Uterus (tissue), 4 donors: ENCODE data around the gene SCFD2. TPM values are rescaled to one million over a fixed set of nuclear protein-coding genes. Genes with fewer than 3 reads are reported as not detected.

Experiments
- DNase-seq, 2 donors: peaks; one replicate each; pipeline ENCODE4 v3.0.0-alpha.2; 2019 to 2020
- H3K27ac ChIP-seq, 2 donors: fragments of 200-600 bp; sonication (generic); 1 replicate in 1 of 2; 2 replicates in 1 of 2; pipeline ENCODE4 v1.5.1; 2016 to 2018
- H3K27me3 ChIP-seq, 2 donors: fragments of 200-600 bp; sonication (generic); one replicate each; pipeline ENCODE4 v1.5.1; 2018 to 2019; ENCODE audit warnings: control low read depth in 1 of 2
- H3K36me3 ChIP-seq, 2 donors: fragments of 200-600 bp; sonication (generic); one replicate each; pipeline ENCODE4 v1.5.1; 2019; ENCODE audit warnings: control low read depth in 1 of 2
- H3K4me1 ChIP-seq, 2 donors: fragments of 200-600 bp; sonication (generic); one replicate each; pipeline ENCODE4 v1.5.1; 2018 to 2019; ENCODE audit warnings: control low read depth in 1 of 2
- H3K4me3 ChIP-seq, 2 donors: fragments of 200-600 bp; sonication (generic); 1 replicate in 1 of 2; 2 replicates in 1 of 2; pipeline ENCODE4 v1.5.1; 2018 to 2019; ENCODE audit warnings: mild to moderate bottlenecking in 1 of 2
- H3K9me3 ChIP-seq, 2 donors: fragments of 200-600 bp; sonication (generic); one replicate each; pipeline ENCODE4 v1.5.1; 2019; ENCODE audit warnings: control low read depth in 1 of 2
- POLR2A ChIP-seq, 2 donors: fragments of 450-650 bp; IDR thresholded peaks; one replicate each; pipeline ENCODE4 v1.6.1; 2016; ENCODE audit warnings: antibody characterized with exemption in 2 of 2, mild to moderate bottlenecking in 1 of 2, moderate library complexity in 1 of 2
- intact Hi-C: fragments of 100-400 bp; cut with DNase I; formaldehyde crosslinking; loops from one replicate; pipeline ENCODE4 v1.15.1; 2023; ENCODE audit warnings: low total_unique reads
- total RNA-seq, 4 donors: library from RNA; depleted of rRNA in 3 of 4; stranded (reverse); fragments of >200 nt in 3 of 4; gene quantifications; one replicate each; pipeline versions ENCODE4 v1.1.0 to v1.2.4, GENCODE V29; 2014 to 2023
- TF ChIP-seq, protein P1 (sequence below), 4 experiments: fragments of 200-600 bp in 2 of 4; fragments of 450-650 bp in 2 of 4; sonication (generic) in 2 of 4; IDR thresholded peaks; one replicate each; pipeline ENCODE4 v1.5.1; 2016 to 2019; ENCODE audit warnings: antibody characterized with exemption in 4 of 4, mild to moderate bottlenecking in 2 of 4, moderate library complexity in 1 of 4
- donor health status: DM: yes; HTN: yes; CAD: no.

Gene SCFD2
- total RNA-seq, 4 donors from 2014 or later, result 19.6 to 36.2 (median 24.5) TPM

DNA sequence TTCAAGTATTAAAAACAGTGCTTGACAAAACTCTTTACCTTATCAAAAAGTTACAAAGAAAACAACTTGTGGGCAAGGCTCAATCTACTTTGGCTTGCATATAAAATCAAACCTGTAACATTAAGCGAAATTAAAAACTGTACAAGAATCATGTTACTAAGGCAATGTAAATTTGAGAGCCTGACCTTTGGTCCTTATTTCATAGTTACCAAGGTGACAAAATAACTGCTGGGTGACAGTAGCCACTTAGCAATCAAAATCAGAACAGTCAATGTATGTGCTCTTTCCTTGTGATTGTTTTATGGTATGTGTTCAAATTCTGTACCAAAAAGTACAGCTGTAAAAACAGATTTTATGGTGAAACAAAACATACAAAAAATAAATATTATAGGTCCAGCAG, 299.7 kb downstream of the SCFD2 start:
- Histone ChIP-seq H3K4me1 (no peaks in the 10 kb centered on the region), H3K4me3 (no peak overlapping the region), H3K36me3 (no peaks in the 10 kb centered on the region), H3K27ac (no peak overlapping the region), H3K9me3 (no peaks in the 10 kb centered on the region), H3K27me3 (no peaks in the 10 kb centered on the region)
- intact Hi-C loops, result no loop called here
- DNase-seq, result no peak
- no peak for TF ChIP-seq POLR2A (IDR thresholded peaks at IDR 0.05)
- TF ChIP-seq, protein P1, sequence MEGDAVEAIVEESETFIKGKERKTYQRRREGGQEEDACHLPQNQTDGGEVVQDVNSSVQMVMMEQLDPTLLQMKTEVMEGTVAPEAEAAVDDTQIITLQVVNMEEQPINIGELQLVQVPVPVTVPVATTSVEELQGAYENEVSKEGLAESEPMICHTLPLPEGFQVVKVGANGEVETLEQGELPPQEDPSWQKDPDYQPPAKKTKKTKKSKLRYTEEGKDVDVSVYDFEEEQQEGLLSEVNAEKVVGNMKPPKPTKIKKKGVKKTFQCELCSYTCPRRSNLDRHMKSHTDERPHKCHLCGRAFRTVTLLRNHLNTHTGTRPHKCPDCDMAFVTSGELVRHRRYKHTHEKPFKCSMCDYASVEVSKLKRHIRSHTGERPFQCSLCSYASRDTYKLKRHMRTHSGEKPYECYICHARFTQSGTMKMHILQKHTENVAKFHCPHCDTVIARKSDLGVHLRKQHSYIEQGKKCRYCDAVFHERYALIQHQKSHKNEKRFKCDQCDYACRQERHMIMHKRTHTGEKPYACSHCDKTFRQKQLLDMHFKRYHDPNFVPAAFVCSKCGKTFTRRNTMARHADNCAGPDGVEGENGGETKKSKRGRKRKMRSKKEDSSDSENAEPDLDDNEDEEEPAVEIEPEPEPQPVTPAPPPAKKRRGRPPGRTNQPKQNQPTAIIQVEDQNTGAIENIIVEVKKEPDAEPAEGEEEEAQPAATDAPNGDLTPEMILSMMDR (IDR thresholded peaks at IDR 0.05), result no peak

DNA sequence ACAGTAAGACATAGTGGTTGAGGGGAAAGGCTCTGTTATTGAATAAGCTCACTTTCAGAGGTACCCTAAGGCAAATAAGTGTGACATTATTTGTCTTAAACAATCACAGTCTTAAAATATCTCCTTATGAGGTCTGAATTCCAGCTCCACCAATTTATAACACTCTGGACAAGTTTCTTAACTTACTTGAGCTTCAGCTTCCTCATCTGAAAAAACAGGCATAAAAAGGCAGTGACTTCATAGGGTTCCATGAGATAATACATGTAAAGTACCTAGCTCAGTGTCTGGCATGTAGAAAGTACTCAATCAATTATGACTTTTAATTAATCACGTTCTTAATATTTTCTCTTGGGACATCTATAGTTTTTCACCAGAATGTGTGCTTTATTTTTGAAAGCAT, 301.3 kb downstream of the SCFD2 start:
- intact Hi-C loops, result no loop called here
- H3K27me3 ChIP-seq, result no peaks in the 10 kb centered on the region
- no peaks in the 10 kb centered on the region for H3K4me1 ChIP-seq
- H3K4me3 ChIP-seq, result no peak overlapping the region
- no peaks in the 10 kb centered on the region for H3K36me3 ChIP-seq
- DNase-seq, result no peak
- no peaks in the 10 kb centered on the region for H3K9me3 ChIP-seq
- TF ChIP-seq, protein P1 (IDR thresholded peaks at IDR 0.05), result no peak
- H3K27ac ChIP-seq, result no peak overlapping the region

- Histone ChIP-seq H3K9me3 (no peaks in the 10 kb centered on the region), H3K27me3 (no peaks in the 10 kb centered on the region), H3K36me3 (no peaks in the 10 kb centered on the region), H3K4me3 (no peak overlapping the region), H3K27ac (no peak overlapping the region), H3K4me1 (no peaks in the 10 kb centered on the region)
- TF ChIP-seq POLR2A (IDR thresholded peaks at IDR 0.05), result no peak
- TF ChIP-seq, protein P1 (IDR thresholded peaks at IDR 0.05), result no peak
- intact Hi-C loops, result no loop called here
- DNase-seq, result no peak
Measured at GRCh38 chr4:53061091-53061850, 304.6 kb downstream of the SCFD2 start.

GRCh38 chr4:53060278-53060677, 305.6 kb downstream of the SCFD2 start:
- H3K27ac ChIP-seq, result no peak overlapping the region
- H3K36me3 ChIP-seq, result no peaks in the 10 kb centered on the region
- H3K4me1 ChIP-seq, result no peaks in the 10 kb centered on the region
- DNase-seq, result no peak
- TF ChIP-seq, protein P1 (IDR thresholded peaks at IDR 0.05), result no peak
- no peak for TF ChIP-seq POLR2A (IDR thresholded peaks at IDR 0.05)
- no peaks in the 10 kb centered on the region for H3K27me3 ChIP-seq
- H3K9me3 ChIP-seq, result no peaks in the 10 kb centered on the region
- no peak overlapping the region for H3K4me3 ChIP-seq
- intact Hi-C loops, result no loop called here

- intact Hi-C loops, result no loop called here
- Histone ChIP-seq H3K4me1 (no peaks in the 10 kb centered on the region), H3K27me3 (no peaks in the 10 kb centered on the region), H3K36me3 (no peaks in the 10 kb centered on the region), H3K27ac (no peak overlapping the region), H3K9me3 (no peaks in the 10 kb centered on the region), H3K4me3 (no peak overlapping the region)
- DNase-seq, result no peak
- TF ChIP-seq, protein P1 (IDR thresholded peaks at IDR 0.05), result no peak
- TF ChIP-seq POLR2A (IDR thresholded peaks at IDR 0.05), result no peak
Measured at GRCh38 chr4:53059871-53060270, 306.0 kb downstream of the SCFD2 start.
